GM21447 (cell line): ENCODE measurements around the gene AFF1.
A peak's percentile ranks its signal among the peaks of the same experiment; 100 is the strongest.
"Not testable (repeated sequence)": the region's sequence is repeated elsewhere in the genome, so short reads cannot be mapped to it uniquely, and the experiment has no call there.

Experiments used
- ATAC-seq: cut with Tn5 transposase; IDR thresholded peaks from one replicate; pipeline ENCODE4 v1.9.1; 2021; ENCODE audit not compliant: unreplicated experiment

AFF1 gene

GRCh38 chr4:87034527-87034926 is 99.7 kb downstream of the AFF1 start:
- ATAC-seq = no peak

DNA sequence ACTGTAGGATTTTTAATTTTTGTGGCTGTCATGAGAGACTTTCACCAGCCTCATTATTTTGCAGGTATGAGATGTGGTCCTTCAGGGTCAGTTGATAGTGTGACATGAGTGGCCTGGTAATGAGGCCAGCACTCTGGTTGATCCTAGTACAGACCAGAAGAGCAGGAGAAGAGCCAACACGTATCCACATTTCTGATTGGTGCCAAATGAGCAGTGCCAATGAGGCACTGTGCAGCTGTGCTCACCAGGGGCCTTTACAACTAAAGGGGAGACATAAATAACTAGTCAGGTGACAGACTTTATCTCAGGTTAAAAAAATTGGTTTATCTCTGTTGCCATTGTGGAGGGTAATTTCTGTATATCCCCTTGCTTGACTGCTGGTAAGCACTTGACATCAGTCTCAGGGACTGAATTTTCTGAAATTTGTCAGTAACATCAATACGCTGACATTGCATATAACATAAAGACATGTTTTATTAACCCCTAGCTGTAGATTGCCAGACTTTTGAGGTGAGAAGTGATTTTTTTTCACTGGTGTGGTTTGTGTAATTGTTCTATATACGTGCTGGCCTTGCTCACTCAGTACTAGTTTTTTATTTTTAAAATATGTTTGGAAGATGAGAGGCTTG is 101.2 kb downstream of the AFF1 start:
- ATAC-seq = no peak

DNA sequence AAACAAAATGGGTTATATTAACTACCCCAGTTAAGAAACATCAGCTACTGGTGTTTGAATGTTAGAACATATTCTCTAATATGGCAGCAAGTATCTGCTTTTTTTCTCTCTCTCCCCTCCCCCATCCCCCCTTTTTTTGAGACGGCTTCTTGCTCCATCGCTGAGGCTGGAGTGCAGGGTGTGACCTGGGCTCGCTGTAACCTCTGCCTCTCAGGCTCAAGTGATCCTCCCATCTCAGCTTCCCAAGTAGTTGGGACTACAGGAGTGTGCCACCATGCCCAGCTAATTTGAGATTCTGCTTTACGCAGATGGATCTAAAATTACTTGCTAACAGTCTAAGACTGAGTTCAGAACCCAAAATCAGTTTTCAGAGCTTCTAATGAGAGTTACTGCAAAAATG is 101.9 kb downstream of the AFF1 start:
- ATAC-seq = no peak

DNA sequence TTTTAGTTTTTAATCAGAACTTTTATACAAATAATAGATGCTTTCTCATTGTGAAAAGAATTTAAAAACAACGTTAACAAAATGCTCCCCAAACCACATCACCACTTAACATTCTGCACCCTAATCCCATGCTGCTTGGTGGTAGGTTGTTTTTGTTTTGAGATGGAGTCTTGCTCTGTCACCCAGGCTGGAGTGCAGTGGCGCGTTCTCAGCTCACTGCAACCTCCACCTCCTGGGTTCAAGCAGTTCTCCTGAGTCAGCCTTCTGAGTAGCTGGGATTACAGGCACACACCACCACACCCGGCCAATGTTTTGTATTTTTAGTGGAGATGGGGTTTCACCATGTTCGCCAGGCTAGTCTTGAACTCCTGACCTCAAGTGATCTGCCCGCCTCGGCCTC is 102.4 kb downstream of the AFF1 start:
- ATAC-seq = not testable (repeated sequence)

GRCh38 chr4:87037671-87038334 is 103.0 kb downstream of the AFF1 start:
- no peak for ATAC-seq

DNA sequence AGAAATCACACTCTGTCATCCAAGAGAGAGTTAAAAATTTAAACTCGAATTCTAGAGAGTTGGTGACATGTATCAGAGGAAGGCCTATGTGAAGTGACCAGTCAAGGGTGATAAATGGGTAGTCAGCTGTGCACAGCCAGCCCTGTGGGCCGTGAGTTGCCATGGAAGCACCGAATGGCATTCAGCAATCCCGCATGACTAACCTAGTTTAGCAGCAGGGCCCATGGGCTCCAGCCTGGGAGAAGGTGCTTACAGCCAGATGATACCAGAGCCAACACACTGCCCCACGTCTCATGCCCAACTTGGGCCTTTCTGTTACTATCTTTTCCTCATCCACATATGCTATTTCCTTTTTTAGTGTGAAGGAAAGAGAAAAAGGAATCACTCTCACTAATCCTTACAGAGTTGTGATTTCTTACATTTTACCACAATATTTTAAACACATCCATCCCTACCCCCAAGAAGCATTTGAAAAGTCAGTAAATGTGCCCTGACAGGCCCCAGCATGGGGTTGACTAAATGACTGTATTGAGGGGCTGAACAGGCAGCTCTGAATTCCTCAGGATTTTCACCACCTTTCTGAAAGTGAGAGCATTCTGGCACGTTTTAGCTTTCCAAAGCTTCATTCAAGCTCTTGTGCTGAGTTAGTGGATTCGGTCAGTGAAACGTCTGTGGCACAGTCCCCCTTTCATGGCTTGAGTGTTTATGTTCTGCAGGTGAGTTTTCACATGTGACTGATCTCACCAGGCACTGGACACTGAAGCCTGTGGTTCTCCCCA is 104.2 kb downstream of the AFF1 start:
- ATAC-seq = peak; percentile 32

DNA sequence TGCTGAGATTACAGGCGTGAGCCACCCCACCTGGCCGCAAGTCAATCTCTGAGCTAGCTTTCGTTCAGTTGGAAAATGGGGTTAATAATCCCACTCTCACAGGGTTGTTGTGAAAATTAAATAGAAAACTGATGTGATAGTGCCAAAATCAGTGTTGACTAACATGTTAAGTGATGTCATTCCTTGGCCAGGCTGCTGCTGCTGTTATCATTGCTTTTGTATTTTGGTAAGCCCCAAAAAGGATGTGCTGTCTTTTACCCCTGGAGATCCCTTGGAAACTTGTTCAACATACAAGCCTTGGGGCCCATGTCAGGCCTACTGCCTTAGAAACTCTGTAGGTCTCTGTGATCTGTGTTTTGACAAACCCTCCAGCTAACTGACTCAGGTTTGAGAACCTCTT is 106.3 kb downstream of the AFF1 start:
- ATAC-seq = no peak

DNA sequence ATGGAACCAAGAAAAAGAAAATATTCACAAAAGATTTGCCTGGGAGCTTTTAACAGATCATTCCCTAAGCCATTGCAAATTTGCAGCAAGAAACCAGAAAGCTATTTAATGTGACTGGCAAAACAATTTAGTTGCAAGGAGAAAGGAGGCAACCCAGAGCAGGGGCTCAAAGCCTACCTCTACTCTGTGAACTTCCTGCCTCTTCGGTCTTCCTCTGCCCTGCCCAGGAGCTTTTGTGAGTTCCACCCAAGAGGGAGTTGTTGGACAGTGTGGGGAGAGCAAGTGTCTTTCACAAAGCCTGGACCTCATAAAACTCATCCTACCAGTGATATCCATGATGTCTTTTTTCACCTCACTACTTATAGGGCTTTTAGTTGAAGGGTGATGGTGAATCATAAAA is 107.4 kb downstream of the AFF1 start:
- no peak for ATAC-seq

GRCh38 chr4:87042986-87043820 is 108.4 kb downstream of the AFF1 start:
- ATAC-seq = peak; percentile 46

- ATAC-seq = no peak
Measured at GRCh38 chr4:87044511-87045233, 109.9 kb downstream of the AFF1 start.

DNA sequence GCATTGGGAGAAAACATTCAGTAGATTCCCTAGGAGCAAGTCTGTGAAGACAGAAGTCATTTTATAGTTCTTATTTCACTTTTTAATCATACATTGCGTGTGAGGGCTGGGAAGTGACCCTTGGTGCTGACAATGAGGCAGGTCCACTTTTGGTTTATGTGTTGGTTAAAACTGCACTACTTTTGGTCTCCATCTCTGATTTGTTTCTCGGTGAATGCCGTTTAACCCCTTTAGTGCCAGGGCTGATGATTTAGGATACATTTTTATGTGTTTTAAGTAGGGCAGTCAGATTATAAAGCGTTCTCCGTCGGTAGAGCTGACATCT is 110.4 kb downstream of the AFF1 start:
- no peak for ATAC-seq

DNA sequence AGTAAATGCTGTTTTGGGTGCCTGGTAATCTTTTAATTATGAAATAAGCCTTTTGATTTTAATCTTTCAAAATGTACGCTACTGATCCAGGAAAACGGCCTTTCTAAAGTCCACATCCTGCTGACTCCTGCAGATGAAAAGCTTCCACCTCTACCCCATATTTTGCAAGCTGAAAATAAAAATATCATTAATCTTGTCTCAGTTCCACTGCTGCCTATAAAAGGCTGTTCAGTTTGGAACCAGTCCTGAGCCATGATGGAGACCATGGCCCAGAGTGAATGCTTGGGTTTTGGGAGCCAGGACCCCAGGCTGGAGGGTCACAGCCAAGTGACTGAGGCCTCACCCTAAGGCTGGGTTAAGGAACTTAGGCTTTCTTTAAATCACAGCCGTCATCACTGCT is 110.8 kb downstream of the AFF1 start:
- no peak for ATAC-seq

DNA sequence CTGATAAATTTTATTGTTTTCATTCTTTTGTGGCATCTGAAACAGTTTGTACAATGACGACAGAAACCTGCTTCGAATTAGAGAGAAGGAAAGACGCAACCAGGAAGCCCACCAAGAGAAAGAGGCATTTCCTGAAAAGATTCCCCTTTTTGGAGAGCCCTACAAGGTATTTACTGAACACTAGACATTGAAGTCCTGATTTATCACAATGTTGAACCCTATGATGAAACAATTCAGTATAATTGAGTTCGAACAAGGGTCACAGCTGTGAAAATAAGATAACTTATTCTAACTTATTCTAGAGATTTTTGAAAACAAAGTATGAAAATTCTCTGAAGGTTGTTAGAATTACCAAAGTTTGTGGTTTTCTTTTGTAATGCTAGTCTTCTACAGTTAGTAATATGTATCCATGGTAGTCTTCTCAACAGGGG is 111.3 kb downstream of the AFF1 start:
- ATAC-seq = no peak

DNA sequence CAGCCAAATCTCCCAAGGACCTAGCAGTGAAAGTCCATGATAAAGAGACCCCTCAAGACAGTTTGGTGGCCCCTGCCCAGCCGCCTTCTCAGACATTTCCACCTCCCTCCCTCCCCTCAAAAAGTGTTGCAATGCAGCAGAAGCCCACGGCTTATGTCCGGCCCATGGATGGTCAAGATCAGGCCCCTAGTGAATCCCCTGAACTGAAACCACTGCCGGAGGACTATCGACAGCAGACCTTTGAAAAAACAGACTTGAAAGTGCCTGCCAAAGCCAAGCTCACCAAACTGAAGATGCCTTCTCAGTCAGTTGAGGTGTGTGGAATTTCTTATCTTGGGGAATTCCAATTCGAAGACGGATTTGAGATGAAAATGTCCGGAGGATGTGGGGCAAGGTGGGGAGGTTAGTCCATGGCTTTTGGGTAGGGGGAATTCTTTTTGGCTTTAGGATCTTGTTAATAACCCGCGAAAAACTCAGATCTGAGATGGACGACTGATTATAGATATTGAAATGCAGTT is 112.5 kb downstream of the AFF1 start:
- no peak for ATAC-seq

- no peak for ATAC-seq
Measured at GRCh38 chr4:87049508-87049907, 114.7 kb downstream of the AFF1 start.

- ATAC-seq = no peak
Measured at GRCh38 chr4:87050596-87050995, 115.8 kb downstream of the AFF1 start.

- ATAC-seq = no peak
Measured at GRCh38 chr4:87051121-87051713, 116.4 kb downstream of the AFF1 start.

- no peak for ATAC-seq
Measured at GRCh38 chr4:87052615-87053014, 117.8 kb downstream of the AFF1 start.

DNA sequence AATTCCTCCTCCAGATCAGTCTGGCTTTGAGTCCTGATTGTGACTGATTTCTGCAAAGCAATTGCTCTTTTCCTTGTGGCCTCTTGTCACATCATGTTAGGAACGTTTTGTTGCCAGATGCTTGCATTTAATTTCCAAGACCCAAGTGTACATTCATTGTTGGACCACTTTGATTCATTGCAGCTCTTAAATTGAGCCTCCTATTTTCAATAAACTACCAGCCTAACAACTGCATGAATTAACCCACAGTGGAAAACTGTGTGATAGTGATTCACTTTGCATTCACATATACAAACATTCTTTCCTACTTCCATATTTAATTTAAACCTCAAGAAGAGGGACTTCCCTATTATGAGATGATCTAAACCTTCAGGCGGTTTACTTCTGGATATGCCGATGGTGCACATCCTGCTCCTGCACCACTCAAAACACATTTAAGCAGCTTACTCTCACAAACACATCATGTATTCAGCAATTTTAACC is 118.4 kb downstream of the AFF1 start:
- ATAC-seq = no peak
